GM12878 (cell line): ENCODE measurements around the gene AGTR2. TPM values are rescaled to one million over a fixed set of nuclear protein-coding genes. Genes with fewer than 3 reads are reported as not detected.
A peak's percentile ranks its signal among the peaks of the same experiment; 100 is the strongest.

Experiments used
- ATAC-seq: fragments of 200-7000 bp; cut with Tn5 transposase; 3 replicates; pipeline ENCODE4 v1.9.1; 2020; ENCODE audit warnings: mild to moderate bottlenecking, moderate library complexity
- BruUV-seq: library from RNA; stranded (reverse); fragments of 400-500 nt; replicated peaks from 2 replicates; lab custom pipeline; 2021; lab: Mats Ljungman, UMichigan
- CTCF ChIA-PET: fragments of 300-600 bp; sonication (Branson Sonifier 250); formaldehyde crosslinking; extraction: SDS; loops from one replicate; lab custom pipeline; 2021; ENCODE audit warnings: inconsistent platforms; lab: Yijun Ruan, JAX
- POLR2A ChIA-PET: fragments of 350-600 bp; formaldehyde crosslinking; extraction: SDS; loops from one replicate; lab custom pipeline; 2021; ENCODE audit warnings: inconsistent platforms; lab: Charles Lee
- RAD21 ChIA-PET: fragments of 300-600 bp; sonication (Branson Sonifier 250); formaldehyde crosslinking; loops from one replicate; lab custom pipeline; 2023; ENCODE audit warnings: antibody characterized with exemption; ENCODE audit not compliant: unreplicated experiment; lab: Charles Lee
- SMC1A ChIA-PET: fragments of 300-600 bp; sonication (Branson Sonifier 250); formaldehyde crosslinking; loops from one replicate; lab custom pipeline; 2023; ENCODE audit not compliant: unreplicated experiment, uncharacterized antibody; lab: Charles Lee
- DNase-seq: peaks from one replicate; pipeline ENCODE4 v3.0.0-alpha.2; 2011; ENCODE audit warnings: low read depth, low spot score
- FAIRE-seq: peaks from 3 replicates; lab custom pipeline; 2011; peaks lifted over from hg19 to GRCh38; lab: Jason Lieb, UNC
- H2AFZ ChIP-seq: 2 replicates; pipeline ENCODE4 v1.6.0; 2011; ENCODE audit warnings: low read depth, low read length, control low read depth; ENCODE audit not compliant: control insufficient read depth
- H3K27ac ChIP-seq: 2 replicates; pipeline ENCODE4 v1.5.1; 2011; ENCODE audit warnings: control low read depth; ENCODE audit not compliant: control insufficient read depth, insufficient read depth
- H3K27me3 ChIP-seq, 2 experiments: replicated peaks in 1 of 2; 2 replicates each; pipeline versions ENCODE4 v1.6.0 to v1.6.1; 2011; ENCODE audit warnings: low read length in 1 of 2; ENCODE audit not compliant: control insufficient read depth in 2 of 2, insufficient read depth in 2 of 2
- H3K36me3 ChIP-seq, 2 experiments: 2 replicates each; pipeline ENCODE4 v1.5.1; 2011; ENCODE audit warnings: low read length in 1 of 2; ENCODE audit not compliant: control insufficient read depth in 2 of 2, insufficient read depth in 2 of 2
- H3K4me1 ChIP-seq: 2 replicates; pipeline ENCODE4 v1.6.1; 2011; ENCODE audit warnings: mild to moderate bottlenecking, low read length, moderate library complexity, mixed read lengths; ENCODE audit not compliant: control insufficient read depth, insufficient read depth
- H3K4me2 ChIP-seq: 2 replicates; pipeline ENCODE4 v1.6.0; 2011; ENCODE audit warnings: control low read depth; ENCODE audit not compliant: control insufficient read depth, insufficient read depth
- H3K4me3 ChIP-seq: fragments of 200-600 bp; sonication (generic); 2 replicates; pipeline ENCODE4 v1.5.1; 2016
- H3K79me2 ChIP-seq: 2 replicates; pipeline ENCODE4 v1.6.0; 2011; ENCODE audit warnings: low read length; ENCODE audit not compliant: control insufficient read depth, insufficient read depth
- H3K9ac ChIP-seq: 2 replicates; pipeline ENCODE4 v1.8.0; 2011; ENCODE audit warnings: low read length, control low read depth, mixed read lengths; ENCODE audit not compliant: control insufficient read depth, insufficient read depth
- H3K9me3 ChIP-seq: replicated peaks from 3 replicates; pipeline ENCODE4 v1.5.1; 2011; ENCODE audit warnings: mild to moderate bottlenecking, low read length; ENCODE audit not compliant: control insufficient read depth, insufficient read depth
- H4K20me1 ChIP-seq: 2 replicates; pipeline ENCODE4 v1.6.0; 2011; ENCODE audit not compliant: control insufficient read depth, insufficient read depth
- CTCF ChIP-seq, 3 experiments: IDR thresholded peaks in 2 of 3; conservative IDR thresholded peaks in 1 of 3; 2 replicates each; pipeline ENCODE4 v1.5.1; 2011; ENCODE audit warnings: low read depth in 3 of 3, low read length in 3 of 3, mild to moderate bottlenecking in 3 of 3, control low read depth in 2 of 3, moderate library complexity in 2 of 3, inconsistent platforms in 1 of 3, mixed read lengths in 1 of 3; ENCODE audit not compliant: control insufficient read depth in 2 of 3, insufficient read depth in 1 of 3; ENCODE audit errors: extremely low read depth in 1 of 3
- HCFC1 ChIP-seq: fragments of 150-350 bp; IDR thresholded peaks from 2 replicates; pipeline ENCODE4 v1.6.1; 2014; ENCODE audit warnings: low read length
- JUND ChIP-seq: IDR thresholded peaks from 2 replicates; pipeline ENCODE4 v1.6.1; 2012; ENCODE audit warnings: low read depth, mild to moderate bottlenecking, low read length, improper control_type of control experiment, moderate library complexity
- RAD21 ChIP-seq: IDR thresholded peaks from 2 replicates; pipeline ENCODE4 v1.6.1; 2011; ENCODE audit warnings: mild to moderate bottlenecking, low read depth, low read length, moderate library complexity; ENCODE audit not compliant: insufficient read depth
- WGBS: methylation state at CpG from one replicate; pipeline ENCODE4 v1.1.6; 2016; ENCODE audit warnings: low lambda C conversion rate; ENCODE audit not compliant: insufficient replicate concordance, insufficient coverage; ENCODE audit errors: missing lambda C conversion rate; 5-methylcytosine and 5-hydroxymethylcytosine counted together
- in situ Hi-C: fragments of 300-500 bp; cut with MboI; formaldehyde crosslinking; loops from 9 replicates; pipeline ENCODE4 v1.14.3; 2018; ENCODE audit warnings: mixed read lengths
- intact Hi-C: fragments of 100-400 bp; cut with micrococcal nuclease; formaldehyde crosslinking; loops from one replicate; pipeline ENCODE4 v1.14.2; 2022; ENCODE audit not compliant: unreplicated experiment
- polyA plus RNA-seq, 11 experiments: library from polyadenylated mRNA; depleted of rRNA in 4 of 11; unstranded in 6 of 11; stranded (reverse) in 5 of 11; fragments of >200 nt; fragmentation: Nextera tagmentation in 4 of 11; fragmentation: Illumina TruSeq in 1 of 11; extraction: Ambion mirVana in 4 of 11; extraction: Trizol in 1 of 11; gene quantifications; 1 replicate in 1 of 11; 2 replicates in 10 of 11; pipeline versions ENCODE4 v1.2.1 to v1.2.3, GENCODE V29; 2011 to 2016; ENCODE audit warnings: inconsistent platforms in 2 of 11, missing spikeins in 2 of 11, low read depth in 1 of 11
- total RNA-seq, 4 experiments: library from RNA; depleted of rRNA in 3 of 4; stranded (reverse); fragments of >200 nt in 3 of 4; fragmentation: Illumina TruSeq in 1 of 4; extraction: Trizol in 1 of 4; gene quantifications; 2 replicates each; pipeline versions ENCODE4 v1.2.1 to v1.2.3, GENCODE V29; 2013 to 2021

The AGTR2 gene
- total and polyA plus RNA-seq, 10 of the 15 experiments (the other 5 are each of a cell fraction or from before 2014, with no cell fraction given), result 0.46 TPM; not detected in 9

- H3K4me1 ChIP-seq, result no peaks in the 10 kb centered on the region
- FAIRE-seq, result no peak
- no peaks in the 10 kb centered on the region for H4K20me1 ChIP-seq
- no peaks in the 10 kb centered on the region for H3K36me3 ChIP-seq
- TF ChIP-seq JUND (no peak), CTCF (IDR thresholded peaks at IDR 0.05 in 2 of 3, conservative IDR thresholded peaks at IDR 0.05 in 1 of 3; ENCODE audit: control insufficient read depth in 2 of 3, extremely low read depth in 1 of 3, insufficient read depth in 1 of 3, low read depth in 3 of 3, low read length in 3 of 3) (peak in 2 of 3 experiments; percentile 25 to 32; a peak in 3 of 6 replicates), RAD21 (peak; percentile 21; the same call in 1 of the 2 replicates), HCFC1 (no peak)
- TF ChIP-seq, all 136 proteins: peak for 2
- no peaks in the 10 kb centered on the region for H3K9me3 ChIP-seq
- ChIA-PET SMC1A (interaction anchor here (0.7 to 3.0 kb wide), 6 partner anchors 8 to 210 kb away, joined by 3 to 31 read pairs (median 4); no protein-coding TSS in a partner anchor), RAD21 (interaction anchor here (0.9 to 1.2 kb wide), 2 partner anchors 208 to 210 kb away, joined by 3 to 10 read pairs; no protein-coding TSS in a partner anchor), POLR2A (no interaction called here), CTCF (interaction anchor here (0.8 to 3.2 kb wide), 11 partner anchors 9 to 547 kb away, joined by 3 to 23 read pairs (median 4); no protein-coding TSS in a partner anchor)
- H3K27me3 ChIP-seq, result no peaks in the 10 kb centered on the region
- in situ Hi-C loops, result loop anchor here (10.0 kb wide), 1 partner anchor 214 kb away; no protein-coding TSS in a partner anchor
- H3K27ac ChIP-seq, result no peak overlapping the region
- no peak overlapping the region for H2AFZ ChIP-seq
- DNase-seq (no peak), ATAC-seq (peak; percentile 67)
- BruUV-seq, result no TSS peak
- H3K4me3 ChIP-seq, result no peak overlapping the region
- 24% methylated on average over 3 of the region's 3 CpGs for WGBS
- H3K4me2 ChIP-seq, result no peak overlapping the region
- H3K9ac ChIP-seq, result no peak overlapping the region
- H3K79me2 ChIP-seq, result no peaks in the 10 kb centered on the region
- intact Hi-C loops, result loop anchor here (2.0 kb wide), 1 partner anchor 210 kb away; no protein-coding TSS in a partner anchor
These were observed 28.3 kb downstream of the AGTR2 start for GRCh38 chrX:116198810-116199209.
